HG02840 (cell line): ENCODE measurements around the gene NEFH.
"Not testable (repeated sequence)": the region's sequence is repeated elsewhere in the genome, so short reads cannot be mapped to it uniquely, and the experiment has no call there.

Experiments used
- ATAC-seq: cut with Tn5 transposase; IDR thresholded peaks from one replicate; pipeline ENCODE4 v1.9.1; 2021; ENCODE audit warnings: mild to moderate bottlenecking, moderate library complexity, moderate number of reproducible peaks; ENCODE audit not compliant: unreplicated experiment, low FRiP score

NEFH gene, protein sequence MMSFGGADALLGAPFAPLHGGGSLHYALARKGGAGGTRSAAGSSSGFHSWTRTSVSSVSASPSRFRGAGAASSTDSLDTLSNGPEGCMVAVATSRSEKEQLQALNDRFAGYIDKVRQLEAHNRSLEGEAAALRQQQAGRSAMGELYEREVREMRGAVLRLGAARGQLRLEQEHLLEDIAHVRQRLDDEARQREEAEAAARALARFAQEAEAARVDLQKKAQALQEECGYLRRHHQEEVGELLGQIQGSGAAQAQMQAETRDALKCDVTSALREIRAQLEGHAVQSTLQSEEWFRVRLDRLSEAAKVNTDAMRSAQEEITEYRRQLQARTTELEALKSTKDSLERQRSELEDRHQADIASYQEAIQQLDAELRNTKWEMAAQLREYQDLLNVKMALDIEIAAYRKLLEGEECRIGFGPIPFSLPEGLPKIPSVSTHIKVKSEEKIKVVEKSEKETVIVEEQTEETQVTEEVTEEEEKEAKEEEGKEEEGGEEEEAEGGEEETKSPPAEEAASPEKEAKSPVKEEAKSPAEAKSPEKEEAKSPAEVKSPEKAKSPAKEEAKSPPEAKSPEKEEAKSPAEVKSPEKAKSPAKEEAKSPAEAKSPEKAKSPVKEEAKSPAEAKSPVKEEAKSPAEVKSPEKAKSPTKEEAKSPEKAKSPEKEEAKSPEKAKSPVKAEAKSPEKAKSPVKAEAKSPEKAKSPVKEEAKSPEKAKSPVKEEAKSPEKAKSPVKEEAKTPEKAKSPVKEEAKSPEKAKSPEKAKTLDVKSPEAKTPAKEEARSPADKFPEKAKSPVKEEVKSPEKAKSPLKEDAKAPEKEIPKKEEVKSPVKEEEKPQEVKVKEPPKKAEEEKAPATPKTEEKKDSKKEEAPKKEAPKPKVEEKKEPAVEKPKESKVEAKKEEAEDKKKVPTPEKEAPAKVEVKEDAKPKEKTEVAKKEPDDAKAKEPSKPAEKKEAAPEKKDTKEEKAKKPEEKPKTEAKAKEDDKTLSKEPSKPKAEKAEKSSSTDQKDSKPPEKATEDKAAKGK

DNA sequence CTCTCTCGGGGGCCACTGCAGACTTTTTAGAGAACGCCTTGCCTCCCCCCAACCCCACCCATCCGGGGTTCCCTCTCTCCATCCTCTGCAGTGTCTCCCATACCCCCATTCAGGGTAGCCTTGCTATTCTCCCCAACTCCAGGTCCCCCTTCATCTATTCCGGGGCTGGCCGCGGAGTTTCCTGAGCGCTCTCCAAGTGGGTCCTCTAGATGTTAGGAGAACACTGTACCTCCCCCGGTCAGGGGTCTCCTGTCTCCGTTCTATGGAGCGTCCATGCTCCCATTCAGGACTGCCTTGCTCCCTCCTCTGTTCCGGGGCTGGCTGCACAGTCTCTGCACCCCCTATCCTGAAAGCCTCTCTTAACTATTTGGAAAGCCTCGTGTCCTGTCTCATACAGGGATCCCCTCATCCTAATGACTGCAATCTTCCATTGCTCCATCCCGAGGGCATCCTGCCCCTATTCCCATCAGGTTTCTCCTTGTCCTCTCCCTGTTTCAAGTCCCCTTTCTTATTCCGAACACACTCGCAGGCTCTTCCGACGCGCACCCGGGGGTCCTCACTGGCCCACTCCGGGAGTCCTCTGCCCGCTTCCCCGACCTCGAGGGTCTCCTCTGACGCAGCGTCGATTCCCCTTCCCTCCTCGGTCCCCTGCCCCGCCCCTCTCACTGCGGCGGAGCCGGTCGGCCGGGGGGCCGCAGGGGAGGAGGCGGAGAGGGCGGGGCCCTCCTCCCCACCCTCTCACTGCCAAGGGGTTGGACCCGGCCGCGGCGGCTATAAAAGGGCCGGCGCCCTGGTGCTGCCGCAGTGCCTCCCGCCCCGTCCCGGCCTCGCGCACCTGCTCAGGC, at the start of gene NEFH:
NEFH (plus strand) TSS at position 802 of the 845 bp plus-strand sequence. CDS start 45 bp downstream, outside the sequence.
- ATAC-seq, result no peak

- ATAC-seq, result no peak
These were observed 48.0 kb upstream of the NEFH start for GRCh38 chr22:29431986-29432385.

DNA sequence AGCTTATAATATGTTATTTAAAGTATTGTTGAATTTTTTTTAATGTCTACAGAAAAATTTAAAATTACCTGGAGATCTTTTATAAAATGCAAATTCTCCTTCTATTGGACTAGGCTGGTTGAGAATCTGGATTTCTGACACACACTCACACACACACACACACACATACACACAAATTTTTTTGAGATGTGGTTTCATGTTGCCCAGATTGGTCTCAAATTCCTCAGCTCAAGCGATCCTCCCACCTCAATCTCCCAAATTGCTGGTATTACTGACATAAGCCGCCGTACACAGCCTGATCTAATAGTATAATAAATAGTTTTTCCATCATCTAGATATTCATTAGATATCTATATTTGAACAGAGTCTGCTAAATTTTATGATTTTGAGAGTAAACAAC, 46.2 kb upstream of the NEFH start:
- ATAC-seq, result no peak

GRCh38 chr22:29434288-29434687, 45.7 kb upstream of the NEFH start:
- no peak for ATAC-seq

DNA sequence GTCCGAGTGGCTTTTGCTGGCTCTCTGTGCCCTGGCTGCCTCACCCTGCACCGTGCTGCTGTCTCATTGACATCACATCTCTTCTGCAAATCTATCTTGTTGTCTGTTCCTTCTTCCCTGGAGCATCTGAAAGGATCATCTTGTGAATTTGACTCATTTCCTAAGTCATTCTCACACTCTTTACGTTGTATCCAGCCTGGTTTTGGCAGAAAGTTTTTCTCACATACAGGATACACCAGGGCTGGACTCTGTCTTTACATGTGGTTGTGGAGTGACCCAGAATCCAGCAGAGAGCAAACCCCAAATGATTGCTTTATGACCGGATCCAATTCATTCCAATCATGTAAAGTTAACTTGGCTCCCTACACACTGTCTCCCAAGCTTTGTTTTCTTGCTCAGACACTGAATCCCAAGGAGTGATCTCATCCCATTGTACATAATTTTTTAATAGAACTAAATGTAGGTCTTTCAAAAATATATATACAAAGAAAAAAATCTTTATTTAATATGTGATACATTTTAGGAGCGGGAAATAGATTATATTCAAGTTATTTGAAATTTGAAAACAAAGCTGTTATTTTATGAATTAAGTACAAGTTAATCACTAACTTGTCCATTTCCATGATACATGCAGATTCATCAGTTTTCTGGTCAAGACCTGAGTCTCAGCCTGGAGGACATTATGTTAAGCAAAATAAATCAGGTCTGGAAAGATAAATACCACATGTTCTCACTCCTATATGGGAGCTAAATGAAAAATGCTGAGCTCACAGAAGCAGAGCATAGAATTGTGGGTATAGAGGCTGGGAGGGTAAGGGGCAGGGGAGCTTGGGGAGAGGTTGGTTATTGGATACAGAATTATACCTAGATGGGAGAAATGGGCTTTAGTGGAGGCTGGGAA, 44.5 kb upstream of the NEFH start:
- no peak for ATAC-seq

GRCh38 chr22:29438283-29438682, 41.7 kb upstream of the NEFH start, which contains the start of gene RFPL1:
TSS of gene RFPL1 (plus strand) at chr22:29438583.
- not testable (repeated sequence) for ATAC-seq

DNA sequence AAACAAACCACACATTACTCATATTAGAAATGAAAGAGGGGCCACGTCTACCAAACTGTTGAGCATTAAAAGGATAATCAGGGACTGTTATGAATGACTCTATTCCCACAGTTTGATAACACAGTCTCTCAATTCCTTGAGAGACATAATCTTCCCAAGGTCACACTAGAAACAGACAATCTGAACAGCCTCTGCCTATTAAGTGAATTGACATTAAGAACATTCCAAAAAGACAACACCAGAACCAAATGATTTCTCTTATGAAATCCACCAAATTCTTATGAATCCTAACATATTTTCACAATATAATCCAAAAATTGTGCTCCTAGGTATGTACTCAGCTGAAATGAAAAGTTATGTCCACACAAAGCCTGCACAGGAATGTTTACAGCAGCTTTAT, 37.0 kb upstream of the NEFH start:
- ATAC-seq, result no peak

DNA sequence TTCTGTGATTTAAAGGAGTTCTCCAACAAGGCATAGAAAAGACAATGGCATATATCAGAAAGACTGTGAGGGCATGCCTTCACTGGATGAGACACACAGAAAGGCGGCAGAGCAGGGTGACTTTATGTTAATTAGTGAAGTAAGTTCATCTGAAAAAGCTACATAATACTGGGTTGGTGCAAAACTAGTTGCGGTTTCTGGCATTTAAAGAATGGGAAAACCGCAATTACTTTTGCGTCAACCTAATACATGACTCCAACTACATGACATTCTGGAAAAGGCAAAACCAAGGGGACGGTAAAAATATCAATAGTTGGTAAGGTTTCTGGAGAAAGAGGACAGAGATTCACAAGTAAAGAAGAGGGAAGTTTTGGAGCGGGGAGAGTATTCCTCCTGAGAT, 36.6 kb upstream of the NEFH start:
- no peak for ATAC-seq

GRCh38 chr22:29443861-29444792, 35.9 kb upstream of the NEFH start:
- no peak for ATAC-seq

GRCh38 chr22:29445508-29445907, 34.5 kb upstream of the NEFH start:
- ATAC-seq, result no peak

- no peak for ATAC-seq
These were observed 32.1 kb upstream of the NEFH start for GRCh38 chr22:29447906-29448305.

GRCh38 chr22:29449296-29449875, 30.6 kb upstream of the NEFH start:
- no peak for ATAC-seq

DNA sequence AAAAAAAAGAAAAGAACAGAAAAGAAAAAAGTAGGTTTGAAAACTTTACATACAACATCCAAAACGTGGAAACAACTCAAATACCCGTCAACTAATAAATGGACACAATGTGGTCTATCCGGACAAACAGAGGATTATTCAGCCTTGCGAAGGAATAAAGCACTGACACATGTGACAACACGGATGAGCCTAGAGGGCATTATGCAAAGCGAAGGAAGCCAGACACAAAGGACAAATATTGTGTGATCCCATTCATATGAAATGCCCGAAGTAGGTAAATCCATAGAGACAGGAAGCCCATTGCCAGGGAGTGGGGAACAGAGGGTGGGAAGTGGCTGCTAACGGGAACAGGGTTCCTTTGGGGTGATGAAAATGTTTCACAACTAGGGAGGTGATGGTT, 29.8 kb upstream of the NEFH start:
- no peak for ATAC-seq

DNA sequence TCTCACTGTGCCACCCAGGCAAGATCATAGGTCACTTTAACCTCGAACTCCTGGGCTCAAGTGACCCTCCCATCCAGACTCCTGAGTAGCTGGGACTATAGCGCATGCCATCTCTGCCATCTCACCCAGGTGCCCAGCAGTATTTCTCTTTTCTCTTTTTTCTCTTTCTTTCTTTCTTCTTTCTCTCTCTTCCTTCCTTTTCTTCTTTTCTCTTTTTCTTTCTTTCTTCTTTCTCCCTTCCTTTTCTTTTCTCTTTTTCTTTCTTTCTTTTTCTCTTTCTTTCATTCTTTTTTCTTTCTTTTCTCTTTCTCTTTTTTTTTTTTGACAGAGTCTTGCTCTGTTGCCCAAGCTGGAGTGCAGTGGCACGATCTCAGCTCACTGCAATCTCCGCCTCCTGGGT, 28.2 kb upstream of the NEFH start:
- no peak for ATAC-seq

GRCh38 chr22:29454276-29454675, 25.7 kb upstream of the NEFH start:
- no peak for ATAC-seq

- ATAC-seq, result no peak
These were observed 23.8 kb upstream of the NEFH start for GRCh38 chr22:29456211-29456671.

GRCh38 chr22:29457730-29458129, 22.3 kb upstream of the NEFH start:
- no peak for ATAC-seq

- no peak for ATAC-seq
These were observed 21.5 kb upstream of the NEFH start for GRCh38 chr22:29458551-29458950.
